KG1 (cell line): Measurements from ENCODE around the gene MOGAT3.

Experiments
- DNase-seq: peaks from one replicate; lab custom pipeline; 2025; lab: John Stamatoyannopoulos, UW

Gene MOGAT3

GRCh38 chr7:101200862-101201599 lies at the start of gene MOGAT3:
MOGAT3 (minus strand) TSS chr7:101201036; CDS start chr7:101200854, 182 bp downstream.
- DNase-seq: no peak

- DNase-seq: no peak
These were observed 49.5 kb upstream of the MOGAT3 start for GRCh38 chr7:101250324-101250723.

GRCh38 chr7:101248276-101248675 lies 47.4 kb upstream of the MOGAT3 start:
- no peak for DNase-seq

GRCh38 chr7:101245147-101245668 lies 44.4 kb upstream of the MOGAT3 start:
- no peak for DNase-seq

GRCh38 chr7:101244375-101245146 lies 43.7 kb upstream of the MOGAT3 start, which contains the start of gene FIS1:
FIS1 (minus strand) TSS chr7:101245081; CDS start chr7:101245004, 77 bp downstream.
- DNase-seq: peak; percentile 75

- DNase-seq: no peak
These were observed 43.0 kb upstream of the MOGAT3 start for GRCh38 chr7:101243646-101244374.

- DNase-seq: no peak
These were observed 40.9 kb upstream of the MOGAT3 start for GRCh38 chr7:101241443-101242349.

- no peak for DNase-seq
These were observed 40.2 kb upstream of the MOGAT3 start for GRCh38 chr7:101241015-101241363.

- DNase-seq: no peak
These were observed 39.6 kb upstream of the MOGAT3 start for GRCh38 chr7:101240226-101241014.

- no peak for DNase-seq
These were observed 39.0 kb upstream of the MOGAT3 start for GRCh38 chr7:101239951-101240220.

GRCh38 chr7:101239191-101239950 lies 38.5 kb upstream of the MOGAT3 start:
- no peak for DNase-seq

- no peak for DNase-seq
These were observed 37.7 kb upstream of the MOGAT3 start for GRCh38 chr7:101238226-101239182.

- DNase-seq: no peak
These were observed 36.6 kb upstream of the MOGAT3 start, which contains the start of gene CLDN15 for GRCh38 chr7:101237206-101238067. CLDN15 (minus strand) TSS chr7:101237802; CDS start chr7:101237581, 221 bp downstream.

- DNase-seq: no peak
These were observed 35.5 kb upstream of the MOGAT3 start for GRCh38 chr7:101236292-101236835.

GRCh38 chr7:101235522-101235921 lies 34.7 kb upstream of the MOGAT3 start:
- no peak for DNase-seq

GRCh38 chr7:101235050-101235449 lies 34.2 kb upstream of the MOGAT3 start:
- DNase-seq: no peak

- no peak for DNase-seq
These were observed 33.8 kb upstream of the MOGAT3 start for GRCh38 chr7:101234636-101235035.
